Mammary epithelial cell (primary cell): ENCODE data around the gene SLC25A48.

ENCODE experiments used
- EZH2 ChIP-seq: IDR thresholded peaks from 2 replicates; pipeline ENCODE4 v1.6.1; 2012; ENCODE audit warnings: low read length, inconsistent platforms, borderline replicate concordance
- TF ChIP-seq, protein P1 (sequence below), 2 donors: IDR thresholded peaks in 1 of 2; conservative IDR thresholded peaks in 1 of 2; 2 replicates each; pipeline ENCODE4 v1.5.1; 2011 to 2012; ENCODE audit warnings: inconsistent platforms in 2 of 2, low read length in 2 of 2, mild to moderate bottlenecking in 2 of 2, control low read depth in 1 of 2, low read depth in 1 of 2; ENCODE audit not compliant: insufficient read depth in 1 of 2; ENCODE audit errors: extremely low read depth in 1 of 2

DNA sequence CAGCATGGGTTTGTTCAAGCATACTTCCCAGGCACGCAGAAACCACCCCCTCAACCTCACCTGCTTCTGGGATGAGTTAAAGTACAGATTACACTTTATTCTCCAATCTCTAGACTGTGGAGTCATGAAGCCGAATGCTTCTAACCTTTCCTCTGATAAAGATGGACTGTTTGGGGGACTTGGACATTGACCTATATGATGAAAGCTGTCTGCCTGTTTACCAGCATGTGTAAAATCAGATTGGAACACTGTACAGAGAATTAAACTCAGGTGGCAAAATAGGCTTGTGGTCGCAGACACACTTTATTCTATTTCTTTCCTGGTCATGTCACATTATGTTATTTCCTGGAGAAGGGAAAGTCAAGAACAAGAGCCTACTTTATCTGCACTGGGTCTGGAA lies 35.5 kb downstream of the SLC25A48 start:
- TF ChIP-seq, protein P1, sequence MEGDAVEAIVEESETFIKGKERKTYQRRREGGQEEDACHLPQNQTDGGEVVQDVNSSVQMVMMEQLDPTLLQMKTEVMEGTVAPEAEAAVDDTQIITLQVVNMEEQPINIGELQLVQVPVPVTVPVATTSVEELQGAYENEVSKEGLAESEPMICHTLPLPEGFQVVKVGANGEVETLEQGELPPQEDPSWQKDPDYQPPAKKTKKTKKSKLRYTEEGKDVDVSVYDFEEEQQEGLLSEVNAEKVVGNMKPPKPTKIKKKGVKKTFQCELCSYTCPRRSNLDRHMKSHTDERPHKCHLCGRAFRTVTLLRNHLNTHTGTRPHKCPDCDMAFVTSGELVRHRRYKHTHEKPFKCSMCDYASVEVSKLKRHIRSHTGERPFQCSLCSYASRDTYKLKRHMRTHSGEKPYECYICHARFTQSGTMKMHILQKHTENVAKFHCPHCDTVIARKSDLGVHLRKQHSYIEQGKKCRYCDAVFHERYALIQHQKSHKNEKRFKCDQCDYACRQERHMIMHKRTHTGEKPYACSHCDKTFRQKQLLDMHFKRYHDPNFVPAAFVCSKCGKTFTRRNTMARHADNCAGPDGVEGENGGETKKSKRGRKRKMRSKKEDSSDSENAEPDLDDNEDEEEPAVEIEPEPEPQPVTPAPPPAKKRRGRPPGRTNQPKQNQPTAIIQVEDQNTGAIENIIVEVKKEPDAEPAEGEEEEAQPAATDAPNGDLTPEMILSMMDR (conservative IDR thresholded peaks at IDR 0.05 in 1 of 2, IDR thresholded peaks at IDR 0.05 in 1 of 2; ENCODE audit: extremely low read depth in 1 of 2, insufficient read depth in 1 of 2, low read depth in 1 of 2, low read length in 2 of 2), result no peak
- TF ChIP-seq EZH2, result no peak
